ENCODE measurements around the gene NFE2L3. TPM values are rescaled to one million over a fixed set of nuclear protein-coding genes. Genes with fewer than 3 reads are reported as not detected.
"Not testable (repeated sequence)": the region's sequence is repeated elsewhere in the genome, so short reads cannot be mapped to it uniquely, and the experiment has no call there.

Gene NFE2L3
- total RNA-seq, 1 experiment from 2014 or later: 15.2 TPM

GRCh38 chr7:26156451-26157420 lies 4.7 kb downstream of the NFE2L3 start:
- no peaks in the 10 kb centered on the region for H3K9me3 ChIP-seq
- no peaks in the 10 kb centered on the region for H3K27me3 ChIP-seq
- H3K4me3 ChIP-seq: peak overlapping the region; percentile 10
- DNase-seq: peak; percentile 71
- H3K36me3 ChIP-seq: no peaks in the 10 kb centered on the region

- H3K4me3 ChIP-seq: no peak overlapping the region
- H3K9me3 ChIP-seq: no peaks in the 10 kb centered on the region
- no peak for DNase-seq
- no peaks in the 10 kb centered on the region for H3K27me3 ChIP-seq
- no peaks in the 10 kb centered on the region for H3K36me3 ChIP-seq
Observed at GRCh38 chr7:26157520-26158105, 5.6 kb downstream of the NFE2L3 start.

- H3K36me3 ChIP-seq: no peaks in the 10 kb centered on the region
- no peaks in the 10 kb centered on the region for H3K9me3 ChIP-seq
- no peak overlapping the region for H3K4me3 ChIP-seq
- no peaks in the 10 kb centered on the region for H3K27me3 ChIP-seq
- no peak for DNase-seq
Observed at GRCh38 chr7:26159243-26159642, 7.2 kb downstream of the NFE2L3 start.

GRCh38 chr7:26160896-26161295 lies 8.9 kb downstream of the NFE2L3 start:
- no peak for DNase-seq
- Histone ChIP-seq H3K9me3 (no peaks in the 10 kb centered on the region), H3K36me3 (no peaks in the 10 kb centered on the region), H3K27me3 (no peaks in the 10 kb centered on the region), H3K4me3 (no peak overlapping the region)

GRCh38 chr7:26162431-26162830 lies 10.4 kb downstream of the NFE2L3 start:
- Histone ChIP-seq H3K27me3 (no peaks in the 10 kb centered on the region), H3K9me3 (no peaks in the 10 kb centered on the region), H3K36me3 (no peaks in the 10 kb centered on the region; the same call in 1 of the 2 replicates), H3K4me3 (no peak overlapping the region)
- no peak for DNase-seq

- H3K36me3 ChIP-seq, H3K4me3 ChIP-seq, H3K9me3 ChIP-seq, DNase-seq, H3K27me3 ChIP-seq: not testable (repeated sequence)
Observed at GRCh38 chr7:26163804-26164203, 11.8 kb downstream of the NFE2L3 start.

- peaks cover 2% of the 10 kb centered on the region; the same call in 1 of the 2 replicates for H3K36me3 ChIP-seq
- no peaks in the 10 kb centered on the region for H3K9me3 ChIP-seq
- no peak overlapping the region for H3K4me3 ChIP-seq
- no peaks in the 10 kb centered on the region for H3K27me3 ChIP-seq
- no peak for DNase-seq
Observed at GRCh38 chr7:26165950-26166683, 14.1 kb downstream of the NFE2L3 start.

- Histone ChIP-seq H3K27me3 (no peaks in the 10 kb centered on the region), H3K9me3 (peaks cover 2% of the 10 kb centered on the region; the same call in 1 of the 2 replicates)
- no peak for DNase-seq
Observed at GRCh38 chr7:26166684-26167266, 14.8 kb downstream of the NFE2L3 start.

GRCh38 chr7:26167303-26167934 lies 15.4 kb downstream of the NFE2L3 start:
- H3K27me3 ChIP-seq: no peaks in the 10 kb centered on the region
- peaks cover 5% of the 10 kb centered on the region; the same call in 1 of the 2 replicates for H3K9me3 ChIP-seq
- DNase-seq: no peak
- peaks cover 10% of the 10 kb centered on the region for H3K36me3 ChIP-seq
- H3K4me3 ChIP-seq: no peak overlapping the region

More at GRCh38 chr7:26166684-26167266, 14.8 kb downstream of the NFE2L3 start:
- no peak overlapping the region for H3K4me3 ChIP-seq
- H3K36me3 ChIP-seq: peaks cover 3% of the 10 kb centered on the region

GRCh38 chr7:26168458-26169023 lies 16.5 kb downstream of the NFE2L3 start:
- Histone ChIP-seq H3K36me3 (peaks cover 10% of the 10 kb centered on the region), H3K4me3 (no peak overlapping the region), H3K27me3 (no peaks in the 10 kb centered on the region), H3K9me3 (peaks cover 5% of the 10 kb centered on the region; the same call in 1 of the 2 replicates)
- no peak for DNase-seq

- peaks cover 5% of the 10 kb centered on the region; the same call in 1 of the 2 replicates for H3K9me3 ChIP-seq
- no peaks in the 10 kb centered on the region for H3K27me3 ChIP-seq
- H3K36me3 ChIP-seq: peaks cover 10% of the 10 kb centered on the region
- DNase-seq: no peak
- no peak overlapping the region for H3K4me3 ChIP-seq
Observed at GRCh38 chr7:26169271-26169670, 17.3 kb downstream of the NFE2L3 start.

- Histone ChIP-seq H3K9me3 (peaks cover 5% of the 10 kb centered on the region; the same call in 1 of the 2 replicates), H3K4me3 (no peak overlapping the region), H3K36me3 (peaks cover 10% of the 10 kb centered on the region), H3K27me3 (no peaks in the 10 kb centered on the region)
- no peak for DNase-seq
Observed at GRCh38 chr7:26170663-26171062, 18.7 kb downstream of the NFE2L3 start.

- peaks cover 5% of the 10 kb centered on the region; the same call in 1 of the 2 replicates for H3K9me3 ChIP-seq
- no peak for DNase-seq
- no peak overlapping the region for H3K4me3 ChIP-seq
- H3K36me3 ChIP-seq: peaks cover 10% of the 10 kb centered on the region
- H3K27me3 ChIP-seq: no peaks in the 10 kb centered on the region
Observed at GRCh38 chr7:26171601-26172000, 19.6 kb downstream of the NFE2L3 start.

- Histone ChIP-seq H3K9me3 (peaks cover 5% of the 10 kb centered on the region; the same call in 1 of the 2 replicates), H3K4me3 (no peak overlapping the region), H3K36me3 (peaks cover 10% of the 10 kb centered on the region), H3K27me3 (no peaks in the 10 kb centered on the region)
- DNase-seq: no peak
Observed at GRCh38 chr7:26172048-26172447, 20.1 kb downstream of the NFE2L3 start.

- DNase-seq, H3K4me3 ChIP-seq, H3K9me3 ChIP-seq, H3K27me3 ChIP-seq, H3K36me3 ChIP-seq: not testable (repeated sequence)
Observed at GRCh38 chr7:26175903-26176302, 23.9 kb downstream of the NFE2L3 start.

- not testable (repeated sequence) for H3K4me3 ChIP-seq, H3K9me3 ChIP-seq, H3K27me3 ChIP-seq, H3K36me3 ChIP-seq, DNase-seq
Observed at GRCh38 chr7:26176696-26177095, 24.7 kb downstream of the NFE2L3 start.

Measured in MG63 (cell line).